GM19463 (cell line): Measurements from ENCODE around the gene GADD45GIP1.
"Not testable (repeated sequence)": the region's sequence is repeated elsewhere in the genome, so short reads cannot be mapped to it uniquely, and the experiment has no call there.

ENCODE experiments used
- ATAC-seq: cut with Tn5 transposase; IDR thresholded peaks from one replicate; pipeline ENCODE4 v1.9.1; 2021; ENCODE audit warnings: mild to moderate bottlenecking, moderate library complexity; ENCODE audit not compliant: unreplicated experiment

Gene GADD45GIP1

DNA sequence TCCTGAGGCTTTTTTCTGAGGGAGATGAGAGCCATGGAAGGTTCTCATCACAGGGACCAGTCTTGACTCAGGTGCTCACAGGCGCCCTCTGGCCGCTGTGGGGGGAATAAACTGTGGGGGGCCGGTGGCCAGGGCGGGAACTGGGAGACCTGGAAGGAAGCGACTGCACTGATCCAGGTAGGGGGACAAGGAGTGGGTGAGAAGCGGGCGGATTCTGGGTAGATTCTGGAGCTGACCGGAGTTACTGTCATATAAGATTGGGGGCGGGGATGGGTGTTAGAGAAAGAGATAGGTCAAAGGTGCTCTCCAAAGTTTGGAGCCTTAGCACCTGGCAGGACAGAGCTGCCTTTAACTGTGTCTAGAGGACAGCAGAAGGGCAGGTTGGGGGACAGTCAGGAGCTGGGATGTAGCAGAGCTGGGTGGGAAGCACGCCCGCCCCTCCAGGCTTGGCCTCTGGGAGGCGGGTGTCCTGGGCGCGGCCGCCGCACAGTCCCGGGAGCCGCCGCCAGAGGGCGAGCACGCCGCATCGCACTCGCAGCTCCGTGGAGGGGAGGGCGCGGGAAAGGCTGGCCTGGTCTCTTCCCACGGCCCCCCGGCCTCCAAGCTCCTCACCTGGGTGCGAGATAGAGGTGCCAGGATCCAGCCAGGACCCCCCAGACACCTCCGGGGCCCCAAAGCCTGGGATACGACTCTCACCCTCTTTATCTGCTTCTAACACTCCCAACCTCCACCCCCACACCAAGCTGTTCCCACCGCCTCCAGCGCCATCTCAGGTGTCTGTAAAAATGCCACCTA lies 8.2 kb upstream of the GADD45GIP1 start:
- ATAC-seq = no peak

DNA sequence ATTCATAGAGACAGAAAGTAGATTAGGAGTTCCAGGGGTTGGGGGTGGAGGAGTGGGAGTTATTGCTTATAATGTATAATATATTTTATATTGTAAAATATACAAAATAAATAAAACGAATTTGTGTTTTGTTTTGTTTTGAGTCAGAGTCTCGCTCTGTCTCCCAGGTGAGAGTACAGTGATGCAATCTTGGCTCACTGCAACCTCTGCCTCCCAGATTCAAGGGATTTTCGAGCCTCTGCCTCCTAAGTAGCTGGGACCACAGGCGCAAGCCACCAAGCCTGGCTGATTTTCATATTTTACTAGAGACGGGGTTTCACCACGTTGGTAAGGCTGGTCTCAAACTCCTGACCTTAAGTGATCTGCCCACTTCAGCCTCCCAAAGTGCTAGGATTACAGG lies 2.5 kb upstream of the GADD45GIP1 start:
- ATAC-seq = no peak

DNA sequence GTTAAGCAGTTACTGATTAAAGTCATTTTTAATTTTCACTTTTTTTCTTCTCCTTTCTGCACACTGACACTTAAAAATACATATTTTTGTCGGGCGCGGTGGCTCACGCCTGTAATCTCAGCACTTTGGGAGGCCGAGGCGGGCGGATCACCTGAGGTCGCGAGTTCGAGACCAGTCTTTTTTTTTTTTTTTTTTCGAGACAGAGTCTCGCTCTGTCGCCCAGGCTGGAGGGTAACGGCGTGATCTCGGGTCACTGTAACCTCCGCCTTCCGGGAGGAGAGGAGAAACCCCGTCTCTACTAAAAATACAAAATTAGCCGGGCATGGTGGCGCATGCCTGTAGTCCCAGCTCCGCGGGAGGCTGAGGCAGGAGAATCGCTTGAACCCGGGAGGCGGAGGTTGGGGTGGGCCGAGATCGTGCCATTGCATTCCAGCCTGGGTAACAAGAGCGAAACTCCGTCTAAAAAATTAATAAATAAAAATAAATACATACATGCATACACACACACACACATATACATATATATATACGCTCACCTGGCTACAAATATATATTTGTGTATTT lies 448 bp upstream of the GADD45GIP1 start:
- ATAC-seq = not testable (repeated sequence)

DNA sequence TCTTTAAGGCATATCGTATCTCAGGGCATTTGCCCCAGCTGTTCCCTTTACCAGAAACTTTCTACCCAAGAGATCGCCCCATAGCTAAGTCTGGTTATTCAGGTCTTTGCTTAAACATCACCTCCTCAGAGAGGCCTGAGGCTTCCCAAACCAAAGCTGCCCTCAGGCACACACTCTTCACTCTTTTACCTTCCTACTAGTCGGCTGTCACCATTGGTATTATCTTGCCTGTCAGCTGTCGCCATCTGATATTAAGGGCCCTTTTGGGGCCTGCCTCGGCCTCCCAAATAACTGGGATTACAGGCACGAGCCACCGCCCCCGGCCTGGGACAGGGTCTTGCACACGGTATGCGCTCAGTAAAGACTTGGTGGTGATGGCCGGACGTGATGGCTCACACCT lies 1.0 kb downstream of the GADD45GIP1 start:
- no peak for ATAC-seq

DNA sequence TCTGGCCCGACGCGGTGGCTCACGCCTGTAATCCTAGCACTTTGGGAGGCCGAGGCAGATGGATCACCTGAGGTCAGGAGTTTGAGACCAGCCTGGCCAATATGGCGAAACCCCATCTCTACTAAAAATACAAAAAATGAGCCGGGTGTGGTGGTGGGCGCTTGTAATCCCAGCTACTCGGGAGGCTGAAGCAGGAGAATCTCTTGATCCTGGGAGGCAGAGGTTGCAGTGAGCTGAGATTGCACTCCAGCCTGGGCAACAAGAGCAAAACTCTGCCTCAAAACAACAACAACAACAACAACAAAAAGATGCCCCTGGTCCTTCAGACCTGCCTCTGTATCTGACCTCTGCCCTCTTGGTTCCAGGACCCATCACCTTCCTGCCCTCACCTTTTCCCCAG lies 1.4 kb downstream of the GADD45GIP1 start:
- ATAC-seq = not testable (repeated sequence)

DNA sequence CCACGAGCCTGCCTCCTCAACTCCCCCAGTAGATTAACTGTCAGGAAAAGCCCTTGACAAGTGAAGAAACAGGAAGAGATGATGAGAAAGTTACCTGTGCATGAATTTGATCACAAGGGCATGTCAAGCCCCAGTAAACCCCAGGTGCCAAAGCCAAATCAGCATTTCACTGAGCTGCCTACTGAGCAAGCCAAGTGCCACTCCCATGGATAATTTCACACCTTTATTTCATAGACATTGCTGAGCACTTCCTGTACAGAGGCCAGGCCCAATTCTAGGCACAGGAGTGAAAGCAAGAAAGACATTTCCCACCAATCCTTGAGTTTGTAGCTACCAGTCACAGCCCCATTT lies 2.4 kb downstream of the GADD45GIP1 start:
- ATAC-seq = no peak

DNA sequence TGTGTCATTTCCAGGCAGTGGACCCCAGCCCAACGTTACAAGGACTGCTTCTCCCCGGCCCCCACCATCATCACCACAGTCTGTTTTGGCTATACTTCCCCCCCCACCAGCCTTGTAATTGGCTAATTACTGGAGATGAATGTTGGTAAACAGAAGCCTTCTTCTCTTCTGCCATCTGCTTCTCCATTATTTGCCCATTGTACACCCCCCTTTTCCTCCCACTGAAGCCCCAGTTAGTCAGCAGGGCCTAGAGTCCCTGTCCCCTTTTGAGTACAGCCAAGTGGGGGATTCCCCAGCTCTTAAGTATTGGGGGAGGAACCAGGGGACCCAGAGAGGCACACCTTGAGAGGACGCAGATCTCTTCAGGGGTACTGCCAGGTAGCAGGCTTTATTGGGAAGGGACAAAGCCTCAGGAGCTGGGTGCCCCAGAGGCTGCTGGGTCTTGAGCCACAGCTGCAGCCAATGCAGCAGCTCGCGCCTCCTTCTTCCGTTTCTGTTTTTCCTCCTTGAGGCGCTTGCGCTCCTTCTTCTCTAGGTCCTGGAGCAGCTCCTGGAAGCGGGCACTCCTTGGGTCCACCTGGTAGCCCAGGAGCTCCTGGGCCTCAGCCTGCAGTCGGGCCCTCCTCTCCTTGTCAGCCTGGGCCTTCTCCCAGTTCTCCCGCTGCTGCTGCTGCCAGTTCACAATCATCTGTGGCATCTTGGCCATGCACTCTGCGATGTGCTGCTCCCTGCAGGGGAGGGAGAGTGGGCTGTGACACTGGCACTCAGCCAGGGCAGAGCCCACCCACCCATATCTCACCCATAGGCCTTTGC lies 3.0 kb downstream of the GADD45GIP1 start:
- ATAC-seq = no peak

DNA sequence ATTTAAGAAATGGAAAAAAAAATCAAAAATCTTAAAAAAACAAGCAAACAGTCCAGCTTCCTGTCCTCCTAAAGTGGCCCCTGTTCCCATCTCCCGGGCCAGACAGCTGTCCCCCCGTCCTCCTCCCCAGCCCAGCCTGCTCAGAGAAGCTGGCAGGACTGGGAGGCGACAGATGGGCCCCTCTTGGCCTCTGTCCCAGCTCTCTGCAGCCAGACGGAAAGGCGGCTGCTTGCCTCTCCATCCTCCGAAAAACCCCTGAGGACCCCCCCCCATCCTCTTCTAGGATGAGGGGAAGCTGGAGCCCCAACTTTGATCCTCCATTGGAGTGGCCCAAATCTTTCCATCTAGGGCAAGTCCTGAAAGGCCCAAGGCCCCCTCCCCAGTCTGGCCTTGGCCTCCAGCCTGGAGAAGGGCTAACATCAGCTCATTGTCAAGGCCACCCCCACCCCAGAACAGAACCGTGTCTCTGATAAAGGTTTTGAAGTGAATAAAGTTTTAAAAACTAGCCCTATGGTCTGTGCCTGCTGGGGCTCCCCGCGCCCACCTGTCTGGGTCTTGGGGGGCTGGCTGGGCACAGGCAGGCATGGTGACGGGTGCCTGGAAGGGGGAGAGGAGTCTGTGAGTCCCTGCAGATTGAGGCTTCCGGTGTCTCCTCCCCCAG lies 3.8 kb downstream of the GADD45GIP1 start:
- ATAC-seq = no peak

DNA sequence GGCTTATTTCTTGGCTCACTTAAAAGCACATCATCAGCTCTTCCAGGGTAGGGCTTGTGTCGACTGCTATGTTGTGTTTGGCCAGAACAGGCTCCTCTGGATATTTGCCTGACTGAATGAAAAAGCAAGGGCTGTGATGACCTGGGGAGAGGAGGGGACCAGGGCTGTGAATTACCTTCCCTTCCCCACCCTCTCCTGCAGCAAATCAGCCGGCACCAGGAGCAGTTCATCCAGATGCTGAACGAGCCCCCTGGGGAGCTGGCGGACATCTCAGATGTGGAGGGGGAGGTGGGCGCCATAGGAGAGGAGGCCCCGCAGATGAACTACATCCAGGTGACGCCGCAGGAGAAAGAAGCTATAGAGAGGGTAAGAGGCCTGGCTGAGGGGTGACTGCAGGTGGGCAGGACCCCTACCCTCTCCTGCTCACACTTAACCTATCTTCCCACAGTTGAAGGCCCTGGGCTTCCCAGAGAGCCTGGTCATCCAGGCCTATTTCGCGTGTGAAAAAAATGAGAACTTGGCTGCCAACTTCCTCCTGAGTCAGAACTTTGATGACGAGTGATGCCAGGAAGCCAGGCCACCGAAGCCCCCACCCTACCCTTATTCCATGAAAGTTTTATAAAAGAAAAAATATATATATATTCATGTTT lies 4.4 kb downstream of the GADD45GIP1 start:
- ATAC-seq = no peak

DNA sequence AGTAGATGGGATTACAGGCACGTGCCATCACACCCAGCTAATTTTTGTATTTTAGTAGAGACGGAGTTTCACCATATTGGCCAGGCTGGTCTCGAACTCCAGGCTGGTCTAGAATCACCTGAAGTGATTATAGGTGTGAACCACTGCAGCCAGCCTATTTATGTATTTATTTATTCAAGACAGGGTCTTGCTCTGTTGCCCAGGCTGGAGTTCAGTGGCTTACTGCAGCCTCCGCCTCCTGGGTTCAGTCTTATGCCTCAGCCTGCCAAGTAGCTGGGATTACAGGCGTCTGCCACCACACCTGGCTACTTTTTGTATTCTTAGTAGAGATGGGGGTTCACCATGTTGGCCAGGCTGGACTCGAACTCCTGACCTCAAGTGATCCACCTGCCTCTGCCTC lies 5.0 kb downstream of the GADD45GIP1 start:
- ATAC-seq = not testable (repeated sequence)

DNA sequence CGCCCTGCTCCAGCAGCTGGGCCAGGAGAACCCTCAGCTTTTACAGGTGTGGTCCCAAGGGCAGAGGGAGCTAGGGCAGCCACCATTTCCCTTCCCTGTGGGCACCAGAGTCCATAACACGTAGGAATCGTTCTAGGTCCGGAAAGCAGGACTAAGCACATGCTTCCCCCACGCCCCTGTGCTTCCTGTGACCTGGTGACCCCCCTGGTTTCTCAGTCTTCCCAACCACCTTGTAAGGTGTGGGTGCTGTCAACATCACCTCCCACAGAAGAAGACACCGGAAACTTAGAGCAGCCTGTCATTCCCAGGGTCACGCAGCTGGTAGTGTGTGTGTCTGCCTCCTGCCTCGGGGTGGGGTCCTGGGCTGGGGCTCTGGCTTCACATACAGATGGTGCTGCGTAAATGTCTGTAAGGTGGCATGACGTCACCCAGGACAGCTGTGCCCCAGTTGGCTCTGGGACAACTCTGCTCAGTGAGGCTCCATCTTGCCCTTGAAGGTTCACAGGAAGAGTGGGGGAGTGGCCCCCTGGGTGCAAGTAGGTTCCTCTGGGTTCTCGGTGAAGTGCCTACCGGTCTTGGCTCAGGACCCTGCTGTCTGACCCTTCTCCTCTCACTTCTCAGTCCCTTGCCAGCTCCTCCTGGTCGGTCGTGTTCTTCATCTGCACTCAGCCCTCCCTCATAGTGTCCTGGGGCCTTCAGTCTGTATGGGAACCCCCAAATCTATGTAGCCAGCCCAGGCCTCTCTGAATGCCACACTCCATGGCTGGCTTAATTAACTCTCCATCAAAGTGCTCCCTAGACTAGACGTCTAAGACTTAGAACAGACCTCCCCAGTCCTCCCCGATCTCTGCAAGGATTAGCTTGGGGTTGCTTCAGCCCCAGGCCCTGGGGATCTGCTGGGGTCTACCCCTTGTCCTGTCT lies 7.4 kb downstream of the GADD45GIP1 start:
- no peak for ATAC-seq

DNA sequence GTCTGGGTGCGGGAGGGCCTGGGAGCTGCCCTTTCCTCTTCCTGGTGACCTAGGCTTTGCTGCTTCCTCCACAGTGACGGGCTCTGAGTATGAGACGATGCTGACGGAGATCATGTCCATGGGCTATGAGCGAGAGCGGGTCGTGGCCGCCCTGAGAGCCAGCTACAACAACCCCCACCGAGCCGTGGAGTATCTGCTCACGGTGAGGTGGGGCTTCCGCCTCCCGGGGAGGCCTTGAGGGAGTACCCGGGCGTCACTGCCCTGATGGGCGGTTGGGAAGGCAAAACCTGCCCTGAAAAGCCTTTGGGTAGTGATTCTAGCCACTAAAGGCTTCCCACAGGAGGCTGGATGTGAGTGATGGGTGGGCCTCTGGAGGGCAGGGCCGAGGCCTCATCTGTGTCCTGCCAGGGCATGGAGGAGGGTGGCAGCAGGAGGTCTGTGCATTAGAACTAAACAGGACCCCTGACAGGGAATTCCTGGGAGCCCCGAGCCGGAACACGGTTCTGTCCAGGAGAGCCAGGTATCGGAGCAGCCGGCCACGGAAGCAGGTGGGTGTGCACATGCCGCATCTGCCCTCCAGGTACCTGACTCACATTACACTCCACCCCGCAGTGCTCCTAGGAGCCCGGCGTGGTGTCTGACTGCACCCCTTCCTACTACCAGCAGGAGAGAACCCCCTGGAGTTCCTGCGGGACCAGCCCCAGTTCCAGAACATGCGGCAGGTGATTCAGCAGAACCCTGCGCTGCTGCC lies 8.2 kb downstream of the GADD45GIP1 start:
- no peak for ATAC-seq

DNA sequence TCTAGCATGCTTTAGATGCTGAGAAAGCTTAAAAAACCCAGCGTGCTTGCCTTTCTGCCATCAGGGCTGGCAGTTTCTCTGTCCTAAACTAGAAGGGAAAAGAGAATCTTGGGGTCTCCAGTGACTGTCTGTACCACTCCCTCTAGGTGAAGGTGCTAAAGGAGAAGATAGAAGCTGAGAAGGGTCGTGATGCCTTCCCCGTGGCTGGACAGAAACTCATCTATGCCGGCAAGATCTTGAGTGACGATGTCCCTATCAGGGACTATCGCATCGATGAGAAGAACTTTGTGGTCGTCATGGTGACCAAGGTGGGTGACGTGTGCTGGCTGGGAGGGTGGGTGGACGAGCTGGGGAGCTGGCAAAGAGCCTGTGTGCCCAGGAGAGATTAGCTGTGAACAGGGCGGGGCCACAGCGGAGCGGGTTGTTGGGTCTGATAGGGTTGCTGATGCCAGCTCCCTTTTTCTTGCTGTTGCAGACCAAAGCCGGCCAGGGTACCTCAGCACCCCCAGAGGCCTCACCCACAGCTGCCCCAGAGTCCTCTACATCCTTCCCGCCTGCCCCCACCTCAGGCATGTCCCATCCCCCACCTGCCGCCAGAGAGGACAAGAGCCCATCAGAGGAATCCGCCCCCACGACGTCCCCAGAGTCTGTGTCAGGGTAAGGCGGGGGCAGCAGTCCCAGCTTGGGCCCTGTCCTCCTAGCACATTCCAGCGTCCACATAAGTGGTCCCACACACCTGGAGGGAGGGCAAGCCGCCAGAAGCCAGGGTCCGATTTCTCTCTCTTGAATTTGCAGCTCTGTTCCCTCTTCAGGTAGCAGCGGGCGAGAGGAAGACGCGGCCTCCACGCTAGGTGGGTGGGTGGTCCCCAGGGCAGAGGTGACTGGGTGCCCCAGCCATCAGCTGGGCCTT lies 9.1 kb downstream of the GADD45GIP1 start:
- ATAC-seq = no peak

DNA sequence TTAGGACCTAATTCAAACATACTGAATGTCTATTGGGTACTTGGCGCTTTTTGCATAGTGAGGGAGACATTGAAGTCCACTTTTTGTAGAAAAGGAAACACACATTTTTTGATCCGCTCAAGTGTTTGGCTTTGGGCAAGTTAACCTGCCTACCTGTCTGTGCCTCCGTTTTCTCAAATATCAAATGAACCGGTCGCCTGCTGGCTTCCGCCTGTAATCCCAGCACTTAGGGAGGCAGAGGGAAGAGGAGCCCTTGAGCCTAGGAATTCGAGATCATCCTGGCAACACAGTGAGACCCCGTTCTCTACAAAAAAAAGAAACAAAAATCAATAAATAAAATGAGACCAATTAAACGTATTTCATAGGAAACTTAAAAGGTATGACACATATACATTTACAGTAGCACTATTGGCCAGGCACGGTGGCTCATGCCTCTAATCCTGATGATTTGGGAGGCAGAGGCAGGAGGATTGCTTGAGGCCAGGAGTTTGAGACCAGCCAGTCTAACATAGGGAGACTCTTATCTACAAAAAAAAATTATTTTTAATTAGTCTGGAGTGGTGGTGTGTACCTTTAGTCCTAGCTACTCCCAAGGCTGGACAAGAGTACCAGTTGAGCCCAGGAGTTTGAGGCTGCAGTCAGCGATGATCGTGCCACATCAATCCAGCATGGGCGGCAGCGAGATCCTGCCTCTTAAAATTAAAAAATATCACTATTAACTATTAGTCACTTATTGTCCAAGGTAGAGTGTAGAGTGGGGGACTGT lies 10.1 kb downstream of the GADD45GIP1 start:
- no peak for ATAC-seq

DNA sequence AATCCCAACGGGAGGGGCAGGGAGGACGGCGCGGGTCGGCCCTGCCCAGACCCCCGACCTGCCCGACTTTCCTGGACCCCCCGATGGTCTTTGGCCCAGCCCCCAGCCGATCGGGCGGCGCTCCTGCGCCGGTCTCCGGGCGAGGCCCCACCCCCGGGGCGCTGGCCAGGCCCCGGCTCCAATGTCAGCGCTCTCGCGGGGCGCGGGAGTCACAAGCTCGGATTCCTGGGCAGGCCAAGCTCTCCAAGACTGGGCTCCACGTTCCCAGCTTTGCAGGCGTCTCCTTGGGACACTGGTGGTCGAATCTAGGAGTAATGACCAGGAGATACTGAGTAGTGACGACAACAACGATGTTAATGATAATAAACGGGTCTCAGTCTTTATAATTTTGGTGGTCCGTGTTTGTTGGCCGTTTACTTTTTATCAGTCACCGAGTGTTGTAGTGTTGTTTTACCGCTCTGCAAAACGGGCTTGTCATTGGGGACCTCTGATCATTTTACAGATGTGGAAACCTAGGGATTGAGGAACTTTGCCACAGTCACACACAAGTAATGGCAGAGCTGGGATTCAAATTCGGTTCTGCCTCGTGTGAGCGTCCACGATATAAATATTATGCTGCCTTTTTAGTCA lies 10.8 kb downstream of the GADD45GIP1 start:
- ATAC-seq = peak; percentile 40

DNA sequence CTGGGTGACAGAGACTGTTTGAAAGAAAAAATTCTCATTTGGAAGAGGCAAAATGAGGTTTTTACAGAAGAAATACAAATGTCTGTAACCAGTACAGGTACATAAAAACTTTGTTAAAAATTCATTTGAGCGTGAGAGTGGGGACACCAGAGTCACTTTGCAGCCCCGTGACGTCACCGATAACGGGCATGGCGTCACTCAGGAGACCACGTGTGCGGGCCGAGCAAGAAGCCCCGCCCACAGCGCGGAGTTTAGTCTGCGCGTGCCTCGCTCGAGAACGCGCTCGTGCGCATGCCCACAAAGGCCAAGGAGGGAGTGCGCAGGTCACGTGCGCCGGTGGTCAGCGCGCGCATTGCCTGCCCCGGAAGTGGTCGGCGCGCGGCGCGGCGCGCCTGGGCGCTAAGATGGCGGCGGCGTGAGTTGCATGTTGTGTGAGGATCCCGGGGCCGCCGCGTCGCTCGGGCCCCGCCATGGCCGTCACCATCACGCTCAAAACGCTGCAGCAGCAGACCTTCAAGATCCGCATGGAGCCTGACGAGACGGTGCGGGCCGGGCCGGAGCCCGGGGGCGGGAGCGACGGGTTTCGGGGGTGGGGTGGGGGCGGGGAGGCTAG lies 11.4 kb downstream of the GADD45GIP1 start, which contains the start of gene RAD23A:
Gene RAD23A, plus strand, starts transcription at position 384 of the 613 bp plus-strand sequence. Its CDS starts 87 bp downstream, at position 471.
- peak; percentile 74 for ATAC-seq
